Endothelial cell of umbilical vein (primary cell): ENCODE results near the gene MCF2L.

ENCODE experiments used
- CTCF ChIP-seq, 2 donors: IDR thresholded peaks; 1 replicate in 1 of 2; 2 replicates in 1 of 2; pipeline ENCODE4 v1.5.1; 2011; ENCODE audit warnings: low read length in 2 of 2, mild to moderate bottlenecking in 2 of 2, moderate library complexity in 2 of 2, control low read depth in 1 of 2, inconsistent platforms in 1 of 2, low read depth in 1 of 2; ENCODE audit not compliant: insufficient read depth in 1 of 2; ENCODE audit errors: extremely low read depth in 1 of 2
- POLR2A ChIP-seq: IDR thresholded peaks from 2 replicates; pipeline ENCODE4 v1.6.1; 2012; ENCODE audit warnings: low read depth, mild to moderate bottlenecking, control low read depth, low read length

GRCh38 chr13:113121928-113122471 is 153.0 kb downstream of the MCF2L start:
- TF ChIP-seq CTCF (IDR thresholded peaks at IDR 0.05; ENCODE audit: extremely low read depth in 1 of 2, insufficient read depth in 1 of 2, low read depth in 1 of 2, low read length in 2 of 2) (no peak), POLR2A (no peak)
